A549 (cell line): ENCODE data around the gene ERLIN1. TPM values are rescaled to one million over a fixed set of nuclear protein-coding genes. Genes with fewer than 3 reads are reported as not detected.
A peak's percentile ranks its signal among the peaks of the same experiment; 100 is the strongest.

ENCODE experiments used
- ATAC-seq, 2 experiments: fragments of 200-7000 bp in 1 of 2; fragments of >200 bp in 1 of 2; cut with Nextera tagmentation in 1 of 2; cut with Tn5 transposase in 1 of 2; 3 replicates each; pipeline versions ENCODE4 v1.8.0 to v1.9.1; 2018 to 2020; ENCODE audit warnings: mild to moderate bottlenecking in 1 of 2, moderate library complexity in 1 of 2
- CTCF ChIA-PET: fragments of 300-600 bp; sonication (Branson Sonifier 250); formaldehyde crosslinking; extraction: SDS; loops from one replicate; lab custom pipeline; 2021; ENCODE audit warnings: antibody characterized with exemption, inconsistent platforms; lab: Yijun Ruan, JAX
- POLR2A ChIA-PET: fragments of 350-600 bp; formaldehyde crosslinking; extraction: SDS; loops from one replicate; lab custom pipeline; 2021; ENCODE audit warnings: antibody characterized with exemption, inconsistent platforms; lab: Yijun Ruan, JAX
- DNase-seq, 2 experiments: peaks; one replicate each; pipeline versions ENCODE4 v3.0.0 to v3.0.0-alpha.2; 2011 to 2016; ENCODE audit warnings: low read depth in 1 of 2, low spot score in 1 of 2
- FAIRE-seq: peaks from 2 replicates; lab custom pipeline; 2011; peaks lifted over from hg19 to GRCh38; lab: Jason Lieb, UNC
- H3K27ac ChIP-seq, 2 experiments: fragments of >200 bp; sonication (Bioruptor Twin); formaldehyde crosslinking; 3 replicates each; pipeline ENCODE4 v1.5.1; 2016 to 2017
- H3K4me1 ChIP-seq: fragments of >200 bp; sonication (Bioruptor Twin); formaldehyde crosslinking; 3 replicates; pipeline ENCODE4 v1.6.1; 2016
- H3K4me2 ChIP-seq: fragments of >200 bp; sonication (Bioruptor Twin); formaldehyde crosslinking; 3 replicates; pipeline ENCODE4 v1.6.1; 2016
- H3K4me3 ChIP-seq: fragments of >200 bp; sonication (Bioruptor Twin); formaldehyde crosslinking; 3 replicates; pipeline ENCODE4 v1.5.1; 2016
- H3K9me3 ChIP-seq: fragments of >200 bp; sonication (Bioruptor Twin); formaldehyde crosslinking; 3 replicates; pipeline ENCODE4 v1.6.1; 2016
- CBX2 ChIP-seq: fragments of 200-600 bp; sonication (generic); IDR thresholded peaks from 2 replicates; pipeline ENCODE4 v1.6.1; 2016; ENCODE audit warnings: low read depth, mild to moderate bottlenecking, borderline replicate concordance
- EHF ChIP-seq: fragments of 250-450 bp; sonication (Bioruptor Pico); IDR thresholded peaks from 2 replicates; pipeline ENCODE4 v1.5.0; 2020; ENCODE audit warnings: mild to moderate bottlenecking
- EHMT2 ChIP-seq: fragments of 200-600 bp; sonication (generic); IDR thresholded peaks from 2 replicates; pipeline ENCODE4 v1.6.1; 2016; ENCODE audit warnings: antibody characterized with exemption, low read depth, mild to moderate bottlenecking, moderate library complexity
- ELK1 ChIP-seq: fragments of 150-350 bp; IDR thresholded peaks from 2 replicates; pipeline ENCODE4 v1.6.1; 2014; ENCODE audit warnings: low read depth, mild to moderate bottlenecking, low read length
- FOSB ChIP-seq: fragments of 250-450 bp; sonication (Bioruptor Pico); IDR thresholded peaks from 2 replicates; pipeline ENCODE4 v1.5.0; 2020; ENCODE audit warnings: mild to moderate bottlenecking, moderate library complexity
- FOXS1 ChIP-seq: fragments of 250-450 bp; sonication (Bioruptor Pico); IDR thresholded peaks from 2 replicates; pipeline ENCODE4 v1.5.0; 2020; ENCODE audit warnings: mild to moderate bottlenecking, moderate library complexity
- HDAC2 ChIP-seq: fragments of 200-600 bp; sonication (generic); IDR thresholded peaks from 2 replicates; pipeline ENCODE4 v1.6.1; 2016
- HOXA7 ChIP-seq: fragments of 250-450 bp; sonication (Bioruptor Pico); IDR thresholded peaks from 2 replicates; pipeline ENCODE4 v1.5.0; 2020; ENCODE audit warnings: mild to moderate bottlenecking, moderate library complexity
- HOXB13 ChIP-seq: fragments of 250-450 bp; sonication (Bioruptor Pico); IDR thresholded peaks from 2 replicates; pipeline ENCODE4 v1.5.0; 2020; ENCODE audit warnings: low read depth, mild to moderate bottlenecking, moderate library complexity
- JUN ChIP-seq, 2 experiments: fragments of >200 bp; sonication (Bioruptor Twin); formaldehyde crosslinking; IDR thresholded peaks; 2 replicates in 1 of 2; 3 replicates in 1 of 2; pipeline ENCODE4 v1.6.1; 2016 to 2017
- JUNB ChIP-seq: fragments of >200 bp; sonication (Bioruptor Twin); formaldehyde crosslinking; IDR thresholded peaks from 2 replicates; pipeline ENCODE4 v1.6.1; 2016
- MAX ChIP-seq: IDR thresholded peaks from 2 replicates; pipeline ENCODE4 v1.6.1; 2012
- NFE2L2 ChIP-seq: fragments of 150-350 bp; conservative IDR thresholded peaks from 2 replicates; pipeline ENCODE4 v1.6.1; 2014; ENCODE audit warnings: low read length
- NPAS2 ChIP-seq: fragments of 250-450 bp; sonication (Bioruptor Pico); IDR thresholded peaks from 2 replicates; pipeline ENCODE4 v1.8.0; 2022; ENCODE audit warnings: mild to moderate bottlenecking, moderate library complexity, borderline replicate concordance
- PBX3 ChIP-seq: IDR thresholded peaks from 2 replicates; pipeline ENCODE4 v1.6.1; 2012
- POLR2A ChIP-seq: IDR thresholded peaks from 2 replicates; pipeline ENCODE4 v1.6.1; 2012; ENCODE audit warnings: mild to moderate bottlenecking, low read length
- POLR2AphosphoS2 ChIP-seq: conservative IDR thresholded peaks from 2 replicates; pipeline ENCODE4 v1.6.1; 2012; ENCODE audit warnings: low read length, improper control_type of control experiment, inconsistent platforms
- TFCP2L1 ChIP-seq: fragments of 250-450 bp; sonication (Bioruptor Pico); IDR thresholded peaks from 2 replicates; pipeline ENCODE4 v1.5.0; 2021; ENCODE audit warnings: mild to moderate bottlenecking
- USF2 ChIP-seq: fragments of 450-650 bp; IDR thresholded peaks from 2 replicates; pipeline ENCODE4 v1.6.1; 2014; ENCODE audit warnings: antibody characterized with exemption
- WGBS: methylation state at CpG from one replicate; pipeline ENCODE4 v1.1.6; 2017; ENCODE audit errors: missing lambda C conversion rate; 5-methylcytosine and 5-hydroxymethylcytosine counted together
- polyA plus RNA-seq, 4 experiments: library from polyadenylated mRNA; depleted of rRNA in 3 of 4; stranded (reverse); fragments of >200 nt; fragmentation: RNase III in 1 of 4; extraction: RNeasy Plus Mini Kit Qiagen cat#74134 plus additional on column Dnase treatment in 1 of 4; gene quantifications; 2 replicates in 3 of 4; 3 replicates in 1 of 4; pipeline ENCODE4 v1.2.3, GENCODE V29; 2011 to 2017

Gene ERLIN1
- polyA plus RNA-seq, 2 of the 4 experiments (the other 2 are of a cell fraction): 62.8 to 78.4 TPM

GRCh38 chr10:100131571-100131970 lies 54.3 kb downstream of the ERLIN1 start:
- H3K27ac ChIP-seq: no peak overlapping the region
- 75% methylated on average over 3 of the region's 3 CpGs for WGBS
- no peak overlapping the region for H3K4me3 ChIP-seq
- no peaks in the 10 kb centered on the region for H3K4me1 ChIP-seq
- FAIRE-seq (no peak), DNase-seq (no peak), ATAC-seq (no peak)
- H3K4me2 ChIP-seq: no peak overlapping the region
- CTCF ChIA-PET: interaction anchor here (0.7 to 1.3 kb wide), 2 partner anchors 16 to 45 kb away, joined by 3 read pairs; no protein-coding TSS in a partner anchor
- 0 out of 3 replicates have a peak, but pooled peaks cover 3% of the 10 kb centered on the region for H3K9me3 ChIP-seq
- TF ChIP-seq MAX (no peak), POLR2AphosphoS2 (no peak), JUN (IDR thresholded peaks at IDR 0.05) (no peak), FOSB (CRISPR knock-in tag) (no peak), EHMT2 (no peak), TFCP2L1 (CRISPR knock-in tag) (no peak), POLR2A (no peak), EHF (CRISPR knock-in tag) (no peak), NPAS2 (CRISPR knock-in tag) (no peak), CBX2 (no peak), PBX3 (no peak), NFE2L2 (no peak), JUNB (no peak)
- TF ChIP-seq, all 56 proteins: peak for 0
- POLR2A ChIA-PET: no interaction called here

GRCh38 chr10:100130831-100131230 lies 55.0 kb downstream of the ERLIN1 start:
- ATAC-seq (no peak), DNase-seq (no peak), FAIRE-seq (no peak)
- no peak overlapping the region for H3K27ac ChIP-seq
- H3K9me3 ChIP-seq: 0 out of 3 replicates have a peak, but pooled peaks cover 3% of the 10 kb centered on the region
- no peak overlapping the region for H3K4me2 ChIP-seq
- H3K4me1 ChIP-seq: no peaks in the 10 kb centered on the region
- TF ChIP-seq CBX2: no peak
- no peak for TF ChIP-seq HOXB13 (CRISPR knock-in tag)
- TF ChIP-seq MAX: no peak
- 57% methylated on average over 7 of the region's 7 CpGs for WGBS
- H3K4me3 ChIP-seq: no peak overlapping the region
- CTCF ChIA-PET: interaction anchor here (1.0 to 1.3 kb wide), 2 partner anchors 13 to 44 kb away, joined by 3 read pairs; no protein-coding TSS in a partner anchor
- POLR2A ChIA-PET: no interaction called here

- no peak for FAIRE-seq
- Histone ChIP-seq H3K4me3 (no peak overlapping the region), H3K4me2 (no peak overlapping the region), H3K27ac (no peak overlapping the region), H3K9me3 (no peaks in the 10 kb centered on the region), H3K4me1 (no peaks in the 10 kb centered on the region)
- DNase-seq: no peak
- ATAC-seq: peak; percentile 36 to 43; a peak in 3 of 6 replicates
- TF ChIP-seq HDAC2 (no peak), HOXB13 (CRISPR knock-in tag) (no peak), FOXS1 (CRISPR knock-in tag) (no peak), USF2 (no peak), NPAS2 (CRISPR knock-in tag) (no peak), ELK1 (no peak), HOXA7 (CRISPR knock-in tag) (no peak), JUNB (no peak)
- ChIA-PET POLR2A (no interaction called here), CTCF (no interaction called here)
- WGBS: 83% methylated on average over 9 of the region's 9 CpGs
Observed at GRCh38 chr10:100129424-100129823, 56.4 kb downstream of the ERLIN1 start.
